ENCODE results near the gene ENOPH1. TPM values are rescaled to one million over a fixed set of nuclear protein-coding genes. Genes with fewer than 3 reads are reported as not detected.

The ENOPH1 gene
- total and polyA plus RNA-seq, 9 of the 15 experiments (the other 6 are each of a cell fraction or from before 2014, with no cell fraction given), result 29.8 to 71.4 (median 48.9) TPM

- peak; percentile 97 for TF ChIP-seq USF1 (CRISPR knock-in tag; IDR thresholded peaks at IDR 0.05)
- no peak for TF ChIP-seq ZBTB17 (CRISPR knock-in tag; IDR thresholded peaks at IDR 0.05)
- peak; percentile 68 for TF ChIP-seq MEIS2 (IDR thresholded peaks at IDR 0.05; ENCODE audit: partially characterized antibody)
- peak in 1 of 2 experiments; percentile 10; a peak in 2 of 4 replicates for TF ChIP-seq ETV6 (IDR thresholded peaks at IDR 0.05; ENCODE audit: borderline replicate concordance in 1 of 2, low read depth in 2 of 2, low read length in 1 of 2)
- 0 out of 2 replicates have a peak, but pooled peaks have one; percentile 26 for TF ChIP-seq ETV6 (CRISPR knock-in tag; IDR thresholded peaks at IDR 0.05; ENCODE audit: borderline replicate concordance)
- TF ChIP-seq ZBTB11 (CRISPR knock-in tag; IDR thresholded peaks at IDR 0.05), result peak in 1 of 3 experiments; percentile 72; a peak in 3 of 6 replicates
- peak; percentile 75; the same call in 1 of the 2 replicates for TF ChIP-seq FOXK1 (CRISPR knock-in tag; IDR thresholded peaks at IDR 0.05; ENCODE audit: borderline replicate concordance)
- 0 out of 2 replicates have a peak, but pooled peaks have one; percentile 15 for TF ChIP-seq MBD2 (IDR thresholded peaks at IDR 0.05; ENCODE audit: borderline replicate concordance, low read depth)
- peak; percentile 90 for TF ChIP-seq E2F3 (CRISPR knock-in tag; IDR thresholded peaks at IDR 0.05)
- TF ChIP-seq HMGXB4 (CRISPR knock-in tag; IDR thresholded peaks at IDR 0.05), result peak; percentile 62; the same call in 1 of the 2 replicates
Measured at GRCh38 chr4:82430193-82430963, at the start of gene ENOPH1, which contains the start of gene HNRNPDL (continued).
